IPS DF 6.9 (cell line): ENCODE measurements around the gene EPHA10.
"Not testable (repeated sequence)": the region's sequence is repeated elsewhere in the genome, so short reads cannot be mapped to it uniquely, and the experiment has no call there.

Source experiments
- DNase-seq: peaks from one replicate; pipeline ENCODE4 v3.0.0-alpha.2; 2013; ENCODE audit warnings: low read depth, low spot score
- H3K27ac ChIP-seq: one replicate; pipeline ENCODE4 v1.5.1; 2013; ENCODE audit warnings: low read length, control low read depth
- H3K27me3 ChIP-seq: 2 replicates; pipeline ENCODE4 v1.6.1; 2013; ENCODE audit warnings: mild to moderate bottlenecking, low read length; ENCODE audit not compliant: control insufficient read depth, insufficient read depth
- H3K36me3 ChIP-seq: 2 replicates; pipeline ENCODE4 v1.6.1; 2013; ENCODE audit warnings: low read length; ENCODE audit not compliant: control insufficient read depth, insufficient read depth
- H3K4me1 ChIP-seq: 2 replicates; pipeline ENCODE4 v1.6.1; 2013; ENCODE audit warnings: low read length; ENCODE audit not compliant: control insufficient read depth, insufficient read depth
- H3K4me3 ChIP-seq: 2 replicates; pipeline ENCODE4 v1.5.1; 2013; ENCODE audit warnings: mild to moderate bottlenecking, low read length
- H3K9me3 ChIP-seq: 2 replicates; pipeline ENCODE4 v1.6.1; 2013; ENCODE audit warnings: low read length, inconsistent platforms; ENCODE audit not compliant: control insufficient read depth, insufficient read depth
- WGBS: extraction: QIAGEN DNeasy Blood & Tissue Kit; methylation state at CpG from one replicate; pipeline ENCODE4 v1.1.7; 2013; ENCODE audit warnings: mixed read lengths, missing lambda C conversion rate; ENCODE audit not compliant: insufficient read length, insufficient coverage; 5-methylcytosine and 5-hydroxymethylcytosine counted together

EPHA10 gene

GRCh38 chr1:37797750-37798345, 32.9 kb upstream of the EPHA10 start:
- no peaks in the 10 kb centered on the region for H3K9me3 ChIP-seq
- no peak overlapping the region for H3K27ac ChIP-seq
- no peak overlapping the region for H3K4me3 ChIP-seq
- WGBS: no CpG with 5 or more reads among the region's 3 CpGs
- 0 out of 2 replicates have a peak, but pooled peaks cover 4% of the 10 kb centered on the region for H3K36me3 ChIP-seq
- no peaks in the 10 kb centered on the region for H3K4me1 ChIP-seq
- DNase-seq: no peak
- peaks cover 6% of the 10 kb centered on the region; the same call in 1 of the 2 replicates for H3K27me3 ChIP-seq

- Histone ChIP-seq H3K4me3 (no peak overlapping the region), H3K27me3 (peaks cover 14% of the 10 kb centered on the region; the same call in 1 of the 2 replicates), H3K36me3 (no peaks in the 10 kb centered on the region), H3K9me3 (no peaks in the 10 kb centered on the region), H3K27ac (no peak overlapping the region), H3K4me1 (no peaks in the 10 kb centered on the region)
- DNase-seq: peak; percentile 31
- WGBS: no CpG with 5 or more reads among the region's 22 CpGs
Measured at GRCh38 chr1:37795340-37796125, 30.6 kb upstream of the EPHA10 start.

GRCh38 chr1:37794372-37795339, 29.7 kb upstream of the EPHA10 start:
- H3K27ac ChIP-seq: no peak overlapping the region
- H3K36me3 ChIP-seq: no peaks in the 10 kb centered on the region
- no CpG with 5 or more reads among the region's 59 CpGs for WGBS
- H3K27me3 ChIP-seq: peaks cover 14% of the 10 kb centered on the region; the same call in 1 of the 2 replicates
- H3K4me1 ChIP-seq: no peaks in the 10 kb centered on the region
- H3K9me3 ChIP-seq: no peaks in the 10 kb centered on the region
- peak overlapping the region; percentile 37; the same call in 1 of the 2 replicates for H3K4me3 ChIP-seq
- no peak for DNase-seq

- Histone ChIP-seq H3K4me1 (no peaks in the 10 kb centered on the region), H3K27me3 (peaks cover 14% of the 10 kb centered on the region; the same call in 1 of the 2 replicates), H3K36me3 (no peaks in the 10 kb centered on the region), H3K27ac (no peak within 1 kb of the TSS), H3K4me3 (peak within 1 kb of the TSS; percentile 58; the same call in 1 of the 2 replicates), H3K9me3 (no peaks in the 10 kb centered on the region)
- WGBS: no CpG with 5 or more reads among the region's 82 CpGs
- no peak for DNase-seq
Measured at GRCh38 chr1:37793773-37794371, 29.0 kb upstream of the EPHA10 start, which contains the start of gene MANEAL. Gene MANEAL (plus strand): TSS chr1:37793847. CDS start chr1:37794183, 336 bp downstream.

- Histone ChIP-seq H3K27ac (no peak overlapping the region), H3K36me3 (no peaks in the 10 kb centered on the region), H3K4me1 (no peaks in the 10 kb centered on the region), H3K9me3 (no peaks in the 10 kb centered on the region), H3K27me3 (peaks cover 14% of the 10 kb centered on the region; the same call in 1 of the 2 replicates), H3K4me3 (peak overlapping the region; percentile 21; the same call in 1 of the 2 replicates)
- WGBS: no CpG with 5 or more reads among the region's 36 CpGs
- DNase-seq: no peak
Measured at GRCh38 chr1:37792943-37793686, 28.2 kb upstream of the EPHA10 start.

- no peaks in the 10 kb centered on the region for H3K4me1 ChIP-seq
- no peaks in the 10 kb centered on the region for H3K9me3 ChIP-seq
- H3K27ac ChIP-seq: no peak overlapping the region
- no CpG with 5 or more reads among the region's 17 CpGs for WGBS
- H3K4me3 ChIP-seq: no peak overlapping the region
- no peak for DNase-seq
- H3K27me3 ChIP-seq: no peaks in the 10 kb centered on the region
- no peaks in the 10 kb centered on the region for H3K36me3 ChIP-seq
Measured at GRCh38 chr1:37782491-37782890, 17.6 kb upstream of the EPHA10 start.

- no peak overlapping the region for H3K4me3 ChIP-seq
- no peak for DNase-seq
- no peaks in the 10 kb centered on the region for H3K4me1 ChIP-seq
- no peaks in the 10 kb centered on the region for H3K27me3 ChIP-seq
- no peaks in the 10 kb centered on the region for H3K36me3 ChIP-seq
- H3K9me3 ChIP-seq: 0 out of 2 replicates have a peak, but pooled peaks cover 2% of the 10 kb centered on the region
- H3K27ac ChIP-seq: no peak overlapping the region
- no CpG with 5 or more reads among the region's 3 CpGs for WGBS
Measured at GRCh38 chr1:37778654-37779053, 13.7 kb upstream of the EPHA10 start.

GRCh38 chr1:37776946-37777516, 12.1 kb upstream of the EPHA10 start:
- no peaks in the 10 kb centered on the region for H3K4me1 ChIP-seq
- WGBS: no CpG with 5 or more reads among the region's 4 CpGs
- no peak overlapping the region for H3K4me3 ChIP-seq
- H3K36me3 ChIP-seq: no peaks in the 10 kb centered on the region
- H3K27ac ChIP-seq: no peak overlapping the region
- H3K9me3 ChIP-seq: 0 out of 2 replicates have a peak, but pooled peaks cover 2% of the 10 kb centered on the region
- DNase-seq: no peak
- no peaks in the 10 kb centered on the region for H3K27me3 ChIP-seq

- H3K9me3 ChIP-seq, H3K36me3 ChIP-seq, H3K4me3 ChIP-seq, H3K27ac ChIP-seq, H3K27me3 ChIP-seq, H3K4me1 ChIP-seq, DNase-seq: not testable (repeated sequence)
Measured at GRCh38 chr1:37771440-37771839, 6.5 kb upstream of the EPHA10 start.
